HG02642 (cell line): ENCODE results near the gene FAM222A.

ENCODE experiments used
- ATAC-seq: cut with Tn5 transposase; IDR thresholded peaks from one replicate; pipeline ENCODE4 v1.9.1; 2021; ENCODE audit warnings: mild to moderate bottlenecking; ENCODE audit not compliant: unreplicated experiment, poor library complexity

The FAM222A gene

DNA sequence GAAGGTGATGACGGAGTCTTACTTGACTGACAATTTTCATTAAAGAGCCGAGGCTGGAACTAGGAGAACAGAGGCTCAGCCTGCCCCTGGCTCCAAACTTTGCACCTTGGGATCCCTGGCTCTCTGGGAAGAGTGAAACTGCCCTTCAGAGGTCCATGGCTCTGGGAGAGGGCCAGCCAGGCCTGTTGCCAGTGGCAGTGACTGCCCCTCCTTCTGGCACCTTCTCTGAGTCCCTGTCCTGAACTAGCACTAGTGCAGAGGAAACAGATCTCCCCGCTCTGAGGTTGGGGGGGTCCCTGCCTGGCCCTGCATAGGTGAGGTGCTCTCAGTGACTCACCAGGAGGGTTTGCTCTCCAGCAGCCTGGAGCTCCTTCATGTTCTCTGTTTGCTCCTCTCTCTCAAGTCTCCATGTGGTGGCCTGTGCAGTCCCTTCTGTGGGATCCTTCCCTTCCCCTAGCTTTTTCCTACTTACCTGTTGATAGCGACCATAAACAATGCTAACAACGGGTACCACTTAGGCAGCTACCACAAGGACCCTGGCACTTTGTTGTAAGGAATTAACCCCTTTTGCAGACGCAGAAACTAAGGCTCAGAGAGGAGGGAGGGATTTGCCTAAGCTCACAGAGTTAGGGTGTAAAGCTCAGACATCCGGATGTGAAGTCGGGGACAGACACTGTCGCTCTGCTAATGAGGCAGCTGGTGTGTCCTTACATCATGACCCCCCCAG, 22.4 kb downstream of the FAM222A start:
- no peak for ATAC-seq

DNA sequence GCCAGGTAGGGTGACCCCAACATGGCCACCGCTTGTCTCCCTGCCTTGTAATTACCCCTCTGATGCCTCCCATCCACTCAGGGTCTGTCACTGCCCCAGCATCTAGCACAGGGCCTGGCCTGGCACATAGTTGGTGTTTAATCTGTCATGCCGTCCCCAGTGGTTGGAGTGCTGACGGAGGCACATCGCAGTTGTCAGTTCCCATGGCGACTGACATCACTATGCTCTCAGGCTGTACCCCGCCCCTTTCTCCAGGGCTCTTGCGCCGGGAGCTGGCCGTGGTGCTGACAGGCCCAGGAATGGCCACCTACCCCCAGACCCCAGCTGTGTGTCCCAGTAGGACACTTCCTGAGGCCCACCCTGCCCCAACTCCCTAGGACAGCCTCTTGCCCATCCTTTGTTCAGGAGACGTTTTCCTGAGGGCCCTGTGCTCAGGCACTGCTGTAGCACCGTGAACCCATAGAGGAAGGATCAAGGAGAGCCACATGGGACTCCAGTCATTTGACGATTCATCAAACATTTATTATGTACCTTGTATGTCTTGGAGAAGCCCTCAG, 23.0 kb downstream of the FAM222A start:
- no peak for ATAC-seq

DNA sequence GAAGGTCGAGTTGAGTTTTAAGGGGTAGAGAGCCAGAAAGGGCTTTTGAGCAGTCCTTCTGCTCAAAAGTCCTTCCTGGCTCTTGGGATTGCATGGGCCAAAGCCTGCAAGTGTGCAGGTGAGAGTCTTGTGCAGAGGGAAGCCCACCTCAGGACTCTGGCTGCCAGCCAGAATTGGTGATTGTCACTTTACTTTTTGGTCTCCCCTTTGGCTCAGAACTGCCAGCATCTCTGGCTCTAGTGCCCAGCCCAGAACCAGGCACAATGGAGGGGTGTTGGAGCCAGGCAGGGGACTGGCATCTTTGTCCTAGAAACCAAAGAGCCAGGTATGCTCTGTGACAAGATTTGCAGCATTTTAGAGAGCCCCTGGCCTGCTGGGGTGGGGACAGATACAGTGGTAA, 23.5 kb downstream of the FAM222A start:
- no peak for ATAC-seq

DNA sequence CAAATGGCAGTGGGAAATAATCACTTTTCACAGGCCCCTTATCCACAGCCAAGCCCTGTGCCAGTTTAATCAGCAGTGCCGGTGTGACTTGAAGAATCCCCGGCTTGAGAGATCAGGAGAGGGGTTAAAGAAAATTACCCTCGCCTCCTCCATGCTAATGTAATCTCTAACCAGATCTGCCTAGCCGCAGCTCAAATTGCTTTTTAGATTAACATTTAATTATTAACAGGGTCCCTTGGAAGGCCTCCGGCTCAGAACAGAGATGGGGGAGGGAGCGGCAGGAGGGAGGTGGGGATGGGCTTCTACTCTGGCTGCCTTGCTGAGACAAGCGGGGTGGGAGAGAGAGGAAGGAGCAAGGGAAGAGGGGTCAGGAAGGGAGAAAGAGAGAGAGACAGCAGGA, 24.0 kb downstream of the FAM222A start:
- no peak for ATAC-seq

DNA sequence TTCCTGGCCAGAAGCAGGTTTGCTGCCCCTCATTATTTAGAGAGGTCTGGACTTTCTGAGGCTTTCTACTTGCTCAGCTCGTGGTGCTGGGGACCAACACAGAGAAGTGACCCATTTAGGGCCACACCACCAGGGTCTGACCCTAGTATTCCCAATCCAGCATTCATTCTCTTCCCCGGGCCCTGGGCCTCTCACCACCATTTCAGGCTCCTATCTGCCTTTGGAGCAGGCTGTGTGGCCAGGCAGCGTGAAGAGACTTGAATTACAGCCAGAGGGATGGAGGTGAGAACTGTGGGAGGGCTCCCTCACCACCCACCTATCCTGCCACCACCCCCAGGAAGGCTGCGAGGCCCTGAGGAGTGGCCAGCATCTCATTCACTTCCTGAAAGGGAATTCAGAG, 24.6 kb downstream of the FAM222A start:
- no peak for ATAC-seq

DNA sequence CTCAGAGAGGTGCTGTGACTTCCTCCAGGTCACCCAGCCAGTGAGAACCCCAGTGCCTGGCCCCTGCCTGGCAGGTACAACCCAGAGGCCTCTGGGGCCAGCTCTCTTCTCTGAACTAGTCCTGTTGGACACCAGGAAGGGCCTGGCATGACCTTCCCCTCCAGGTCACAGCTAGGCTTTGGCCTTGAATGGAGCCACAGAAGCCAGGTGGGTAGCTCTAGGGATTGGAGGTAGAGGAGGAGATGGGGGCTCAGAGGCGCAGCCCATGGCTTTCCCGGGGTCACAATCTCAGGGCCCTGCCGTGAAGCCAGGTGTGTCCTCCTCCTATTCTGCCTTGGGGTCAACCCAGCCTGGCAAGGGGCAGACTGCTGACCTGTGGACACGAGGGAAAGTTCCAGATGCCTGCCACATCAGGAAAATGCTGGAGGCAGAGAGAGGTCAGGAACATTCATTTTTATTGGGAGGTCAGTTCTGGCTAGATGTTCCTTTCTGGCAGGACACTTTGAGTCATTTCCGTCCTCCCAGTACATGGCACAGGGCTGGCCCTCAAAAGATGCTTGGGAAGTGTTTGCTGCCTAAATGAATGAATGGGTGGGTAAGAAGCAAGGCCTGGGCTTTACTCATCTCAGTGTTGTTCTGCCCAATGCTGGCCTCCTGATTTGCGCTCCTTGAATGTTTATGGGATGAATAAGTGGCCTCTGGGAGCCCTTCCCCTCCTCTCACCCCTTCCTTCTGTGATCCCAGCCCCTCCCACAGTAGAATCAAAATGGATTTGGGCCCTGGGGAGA, 25.4 kb downstream of the FAM222A start:
- ATAC-seq = no peak

DNA sequence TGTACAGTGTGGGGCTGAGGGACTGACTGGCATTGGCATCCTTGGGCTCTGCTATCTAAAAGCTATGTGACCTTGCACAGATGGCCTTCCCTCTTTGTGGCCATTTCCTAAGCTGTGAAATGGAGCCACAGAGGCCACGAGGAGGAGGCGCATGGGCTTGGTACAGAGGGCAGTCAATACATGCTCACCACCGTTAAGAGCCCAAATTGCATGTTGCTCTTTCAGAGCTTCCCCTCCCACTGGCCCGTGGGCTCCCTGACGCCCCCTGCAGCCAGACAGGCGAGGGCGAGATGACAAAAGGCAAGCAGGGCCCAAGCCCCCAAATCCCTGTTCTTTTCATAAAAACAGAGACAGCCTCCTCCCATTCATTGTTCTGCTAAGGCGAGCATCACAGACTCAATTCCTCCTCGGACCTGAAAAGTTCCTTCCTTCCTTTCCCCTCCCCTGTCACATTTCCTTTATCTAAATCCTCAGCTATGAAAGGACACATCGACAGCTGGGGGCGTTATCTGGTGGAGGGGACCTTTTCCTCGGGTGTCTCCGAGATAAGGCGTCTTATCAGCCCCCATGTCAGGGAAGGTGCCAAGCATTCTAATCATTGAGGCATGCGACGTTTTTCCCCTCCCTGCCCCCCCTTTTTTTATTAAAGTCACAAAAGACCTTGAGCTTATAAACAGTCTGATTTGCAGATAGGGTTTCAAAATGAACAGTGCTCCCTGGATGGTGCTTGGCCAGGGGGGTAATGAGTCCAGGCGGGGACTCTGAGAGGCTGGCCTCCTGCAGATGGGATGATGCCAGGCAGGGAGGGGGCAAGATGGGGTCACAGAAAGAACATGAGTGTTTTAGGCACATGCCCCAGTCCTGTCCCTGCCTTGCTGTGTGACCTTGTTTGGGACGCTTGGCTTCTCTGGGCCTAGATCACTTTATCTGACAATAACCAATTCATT, 26.4 kb downstream of the FAM222A start:
- ATAC-seq = no peak

DNA sequence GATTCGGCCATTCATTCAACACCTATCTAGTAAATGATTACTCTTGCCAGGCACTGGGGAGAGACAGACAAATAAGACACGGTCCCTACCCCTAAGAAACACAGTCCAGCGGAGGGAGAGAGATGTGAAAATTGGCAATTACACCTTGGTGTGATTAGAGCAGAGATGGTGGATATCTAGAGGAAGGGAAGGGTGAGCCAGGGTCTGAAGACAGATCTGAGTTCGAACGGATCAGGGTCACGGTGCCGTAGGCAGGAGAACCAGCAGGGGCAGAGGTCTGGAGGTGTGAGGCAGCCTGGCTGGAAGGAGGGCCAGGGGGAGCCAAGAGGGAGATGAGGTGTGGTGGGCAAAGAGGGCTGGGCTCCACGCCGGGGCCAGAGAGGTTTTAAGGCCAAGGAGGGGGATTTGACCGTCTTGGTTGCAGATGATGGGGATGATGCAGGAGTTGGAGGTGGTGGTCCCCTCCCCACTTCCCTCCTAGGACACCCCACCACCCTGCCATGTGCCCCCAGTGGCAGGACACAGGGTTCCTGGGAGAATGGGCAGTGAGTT, 27.1 kb downstream of the FAM222A start:
- ATAC-seq = no peak

DNA sequence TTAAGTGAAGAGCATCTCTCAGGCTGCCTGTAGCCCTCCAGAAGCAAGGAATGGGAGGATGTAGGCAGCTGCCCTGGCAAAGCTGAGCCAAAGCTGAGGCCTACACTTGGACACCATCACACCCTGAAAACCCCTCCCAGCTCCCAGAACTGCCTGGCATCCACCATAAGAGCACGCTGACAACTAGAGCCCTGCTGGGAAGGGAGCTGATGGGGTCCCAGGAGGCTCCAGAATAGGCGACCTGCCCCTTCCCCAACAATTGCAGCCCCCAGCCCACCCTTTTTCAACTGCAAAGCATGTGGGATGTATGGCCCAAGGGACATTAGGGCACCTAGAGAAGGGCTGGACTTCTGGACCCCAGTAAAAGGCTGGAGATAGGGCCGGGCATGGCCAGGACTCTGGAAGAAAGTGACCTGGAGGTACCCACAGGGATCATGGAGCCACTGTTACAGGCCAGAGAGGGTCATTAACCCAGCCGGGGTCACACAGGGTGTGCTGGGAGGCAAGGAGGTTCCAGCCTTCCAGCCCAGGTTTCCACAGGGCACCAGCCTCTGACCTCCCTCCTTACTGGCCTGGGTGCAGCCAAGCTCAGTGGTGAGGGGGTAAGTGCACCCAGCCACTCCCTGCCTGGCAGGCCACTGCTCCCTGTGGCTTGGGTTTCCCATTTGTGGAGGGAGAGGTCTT, 27.8 kb downstream of the FAM222A start:
- no peak for ATAC-seq

DNA sequence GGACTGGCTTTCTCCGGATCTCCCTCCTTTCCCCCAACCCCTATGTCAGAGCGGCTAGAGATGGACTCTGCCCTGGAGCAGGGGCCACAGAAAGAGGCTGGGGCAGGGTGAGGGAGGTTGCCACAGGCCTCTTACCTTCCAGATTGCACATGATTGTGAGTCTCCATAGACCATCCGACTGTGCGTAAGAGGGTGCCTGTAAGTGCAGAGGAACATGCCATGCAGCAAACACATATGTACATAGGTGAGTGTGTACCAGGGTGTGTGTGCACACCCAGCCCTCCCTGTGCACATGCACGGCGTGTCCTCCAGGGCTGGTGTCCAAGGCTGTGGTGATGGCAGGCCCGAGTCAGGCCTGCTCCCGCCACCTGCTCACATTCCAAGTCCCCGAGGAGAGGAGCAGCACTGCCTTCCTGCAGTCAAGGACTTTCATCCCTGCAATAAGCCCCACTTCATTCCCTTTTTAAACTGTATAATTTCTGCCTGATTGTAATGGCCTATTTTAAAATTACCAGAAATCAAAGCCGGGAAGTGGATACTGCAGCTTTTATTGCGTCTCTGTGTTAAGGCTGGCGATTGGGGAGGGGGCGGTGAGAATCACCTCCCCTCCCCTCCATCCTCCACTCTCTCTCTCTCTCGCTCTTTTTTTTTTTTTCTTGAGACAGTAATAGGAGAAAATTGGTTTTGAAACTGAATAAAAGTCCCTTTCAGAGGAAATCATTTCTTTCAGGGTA, 28.5 kb downstream of the FAM222A start:
- no peak for ATAC-seq

DNA sequence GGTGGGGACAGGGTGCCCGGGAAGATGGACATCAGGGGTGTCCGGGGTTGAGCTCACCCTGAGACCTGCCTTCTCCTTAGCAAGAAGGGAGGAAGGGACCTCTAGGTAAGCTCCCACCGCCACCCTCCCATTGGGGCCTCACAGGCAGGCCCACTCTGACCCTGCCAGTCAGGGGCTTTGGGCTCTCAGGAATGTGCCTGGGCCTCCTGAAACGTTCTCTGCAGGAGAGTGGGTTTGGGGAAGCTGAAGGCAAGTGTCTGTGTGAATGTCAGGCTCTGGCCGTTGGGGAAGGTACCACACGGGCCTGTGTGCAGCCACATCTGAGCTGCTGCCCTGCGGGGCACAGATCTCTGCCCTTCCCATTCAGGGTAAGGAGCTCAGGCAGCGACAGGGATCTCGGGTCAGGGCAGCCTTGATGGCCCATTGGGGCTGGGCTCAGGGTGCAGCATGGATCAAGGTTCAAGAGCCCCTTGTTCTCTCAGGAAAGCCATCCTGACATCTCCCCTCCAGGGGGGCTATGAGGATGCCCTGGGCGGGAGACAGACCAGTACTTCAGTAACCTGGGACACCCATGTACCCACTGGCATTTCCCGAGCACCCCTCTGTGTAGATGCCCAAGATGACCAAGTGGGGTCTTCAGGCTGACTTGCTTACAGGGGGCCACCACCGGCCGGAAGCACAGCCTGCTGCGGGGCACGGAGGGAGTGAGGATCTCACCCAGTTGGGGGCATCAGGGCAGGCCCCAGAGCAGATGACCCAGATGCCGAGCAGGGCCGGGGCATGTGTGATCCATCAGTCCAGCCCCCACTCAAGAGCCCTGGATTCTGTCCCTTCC, 29.7 kb downstream of the FAM222A start:
- no peak for ATAC-seq

DNA sequence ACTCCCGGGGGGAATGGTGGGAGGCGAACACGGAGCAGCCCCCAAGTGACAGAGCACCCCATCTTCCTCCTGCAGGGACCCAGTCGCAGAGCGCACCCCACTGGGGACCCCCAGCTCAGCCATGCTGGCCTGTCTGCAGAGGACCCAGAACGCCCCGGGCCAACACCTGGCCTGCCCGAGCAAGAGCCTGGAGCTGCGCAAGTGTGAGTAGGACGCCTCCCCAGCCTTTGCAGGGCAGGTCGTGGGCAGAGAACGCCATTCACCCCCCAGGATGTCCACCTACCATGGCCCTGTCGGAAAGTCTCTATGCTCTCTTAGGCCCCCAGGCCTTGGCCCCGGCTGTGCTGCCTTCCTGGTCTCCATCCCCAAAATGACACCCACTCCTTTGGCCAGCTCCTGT, 30.4 kb downstream of the FAM222A start:
- ATAC-seq = no peak

DNA sequence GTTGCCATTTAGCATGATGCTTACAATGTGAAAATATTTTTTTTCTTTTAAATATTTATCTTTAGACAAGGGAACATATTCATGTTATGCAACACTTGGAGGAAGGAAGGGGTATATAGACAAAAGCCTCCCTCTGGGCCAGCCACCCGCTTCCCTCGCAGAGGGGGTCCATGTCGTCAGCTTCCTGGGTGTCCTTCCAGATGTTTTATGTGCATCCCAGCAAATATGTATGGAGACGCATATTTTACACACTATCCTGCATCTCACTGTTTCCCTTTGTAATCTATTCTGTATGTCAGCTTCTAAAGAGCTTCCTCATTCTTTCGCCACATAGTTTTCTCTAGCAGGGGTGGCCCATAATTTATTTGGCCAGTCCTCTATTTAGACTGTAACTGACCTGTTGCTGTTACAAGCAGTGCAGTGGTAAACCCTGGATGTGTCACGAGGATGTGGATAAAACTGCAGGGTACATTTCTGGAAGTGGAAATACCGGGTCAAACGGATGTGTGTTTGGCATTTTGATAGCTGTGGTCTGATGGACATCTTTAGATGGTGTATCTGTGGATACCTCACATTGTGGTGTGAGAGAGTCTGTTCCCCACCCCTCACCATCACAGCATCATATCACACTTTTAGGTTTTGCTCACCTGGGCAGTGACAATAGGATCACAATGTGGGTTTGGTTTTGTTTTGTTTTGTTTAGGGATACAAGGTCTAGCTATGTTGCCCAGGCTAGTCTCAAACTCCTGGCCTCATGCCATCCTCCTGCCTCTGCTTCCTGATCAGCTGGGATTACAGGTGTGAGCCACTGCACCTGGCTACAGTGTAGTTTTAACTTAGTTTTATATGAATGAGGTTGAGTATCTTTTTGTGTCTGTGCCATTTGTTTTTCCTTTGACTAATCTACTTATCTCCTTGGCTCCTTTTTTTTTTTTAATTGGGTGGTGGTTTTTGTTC, 31.6 kb downstream of the FAM222A start:
- no peak for ATAC-seq

DNA sequence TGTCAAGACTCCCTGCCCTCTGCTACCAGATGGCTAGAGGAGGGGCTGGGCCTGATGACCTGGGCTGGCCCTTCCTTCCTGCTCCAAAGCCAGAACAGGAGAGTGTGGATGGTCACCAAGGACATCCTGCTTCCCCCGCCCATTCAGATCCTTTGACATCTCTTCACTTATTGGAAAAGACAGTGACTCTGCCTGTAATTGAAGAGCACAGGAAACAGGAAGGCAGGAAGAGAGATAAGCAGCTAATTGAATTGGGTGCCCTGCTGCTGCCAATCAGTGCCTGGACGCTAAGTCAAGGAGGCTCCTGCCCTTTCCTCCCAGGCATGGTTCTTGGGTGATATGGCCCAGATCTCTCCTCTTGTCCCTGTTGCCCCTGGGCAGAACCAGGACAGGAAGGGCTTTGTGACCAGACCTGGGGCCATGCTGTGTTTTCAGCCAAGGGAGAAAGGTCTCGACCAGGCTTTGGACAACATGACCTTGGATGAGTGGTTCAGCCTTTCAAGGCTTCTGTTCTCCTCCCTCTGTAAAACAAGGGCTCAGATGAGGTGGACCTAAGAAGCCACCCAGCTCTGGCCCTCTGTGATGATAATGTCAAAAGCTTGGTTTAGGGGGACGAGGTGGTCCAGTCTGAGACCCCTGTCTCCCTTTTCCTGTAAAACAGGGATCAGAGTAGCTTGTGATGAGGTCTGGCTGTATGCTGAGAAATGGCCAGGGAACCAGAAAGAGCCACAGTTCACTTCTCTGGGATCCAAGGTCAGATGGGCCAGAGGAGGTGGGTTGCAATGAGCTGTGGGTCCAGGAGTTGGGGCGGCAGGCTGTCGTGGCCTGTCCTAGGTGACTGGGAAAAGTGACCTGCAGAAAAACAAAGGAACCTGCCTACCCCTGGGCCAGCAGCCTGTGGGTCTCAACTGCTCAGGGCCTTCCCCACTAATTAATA, 38.8 kb downstream of the FAM222A start:
- no peak for ATAC-seq

DNA sequence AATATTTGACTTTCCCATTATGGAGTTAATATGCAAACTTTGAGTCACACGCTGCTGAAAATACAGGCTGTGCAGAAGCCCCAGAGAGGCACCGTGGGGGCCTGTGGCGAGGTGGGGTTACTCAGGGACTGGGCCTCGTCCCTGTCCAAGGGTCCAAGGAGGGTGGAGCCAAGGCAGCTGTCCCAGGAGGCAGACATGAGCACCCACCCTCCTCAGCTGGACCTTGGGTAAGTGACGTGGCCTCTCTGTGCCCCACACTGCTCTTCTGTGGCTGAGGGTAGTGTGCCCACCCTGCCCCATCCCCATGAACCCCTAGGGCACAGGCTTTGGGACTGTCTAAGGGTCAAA, 39.4 kb downstream of the FAM222A start:
- ATAC-seq = no peak

DNA sequence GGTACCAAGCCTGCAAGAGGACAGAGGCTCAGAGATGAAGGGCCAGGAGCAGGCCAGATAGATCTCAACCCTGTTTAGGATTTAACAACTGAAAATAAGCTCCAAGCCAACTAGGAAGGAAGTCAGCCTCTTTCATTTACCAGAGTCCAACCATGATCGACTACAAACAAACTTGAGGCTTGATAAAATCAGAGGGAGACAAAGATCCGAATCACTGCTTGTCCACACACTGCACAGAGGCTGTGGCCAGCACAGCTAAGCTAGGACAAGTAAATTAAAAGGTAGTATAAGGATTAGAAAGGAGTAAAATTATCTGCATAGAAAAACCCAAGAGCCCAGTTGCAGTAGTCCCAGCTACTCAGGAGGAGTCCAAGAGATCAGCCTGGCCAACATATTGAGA, 40.3 kb downstream of the FAM222A start:
- ATAC-seq = no peak
